Fibroblast of skin of right quadriceps (primary cell): ENCODE data around the gene COPS4.
"Not testable (repeated sequence)": the region's sequence is repeated elsewhere in the genome, so short reads cannot be mapped to it uniquely, and the experiment has no call there.

ENCODE experiments used
- DNase-seq: peaks from one replicate; pipeline ENCODE4 v3.0.0-alpha.2; 2013

Gene COPS4

DNA sequence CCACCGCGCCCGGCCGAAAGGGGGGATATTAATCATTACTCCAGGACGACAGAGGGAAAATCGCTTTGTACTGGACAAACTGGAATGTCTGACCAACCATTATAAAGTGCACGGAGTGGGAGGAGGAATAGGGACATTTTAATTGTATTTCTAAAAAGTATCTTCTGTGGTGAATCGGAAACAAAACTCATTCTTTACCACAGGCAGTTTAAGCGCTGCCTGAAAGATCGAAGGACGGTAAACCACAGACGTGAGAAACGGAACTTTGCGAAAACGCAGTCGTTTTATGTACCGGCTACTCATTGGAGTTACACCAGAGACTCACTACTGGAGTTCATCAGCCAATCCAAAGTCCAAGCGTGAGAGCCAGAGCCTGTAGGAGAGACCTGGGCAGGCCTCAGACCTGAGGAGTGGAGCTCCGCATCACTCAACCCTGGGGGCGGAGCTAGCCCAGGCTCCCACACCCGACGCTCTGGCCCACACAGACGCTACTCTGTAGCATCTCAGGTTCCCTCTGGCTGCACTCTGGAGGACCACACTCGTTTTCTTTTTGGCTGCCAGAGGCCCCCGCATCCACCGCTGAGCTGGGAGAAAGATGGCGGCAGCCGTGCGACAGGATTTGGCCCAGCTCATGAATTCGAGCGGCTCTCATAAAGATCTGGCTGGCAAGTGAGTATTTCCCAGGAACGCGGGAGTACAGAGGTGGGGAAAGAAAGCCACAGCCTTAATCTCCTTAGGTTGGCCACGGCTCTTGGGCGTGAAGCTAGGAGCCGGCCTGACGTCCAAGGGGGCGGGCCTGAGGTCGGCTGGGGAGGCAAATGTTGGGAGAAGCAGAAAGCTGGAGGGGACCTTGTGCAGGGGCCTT, at the start of gene COPS4:
TSS of gene COPS4 (plus strand) at position 554 of the 865 bp plus-strand sequence. CDS start at position 596, 42 bp downstream.
- DNase-seq, result peak; percentile 100

DNA sequence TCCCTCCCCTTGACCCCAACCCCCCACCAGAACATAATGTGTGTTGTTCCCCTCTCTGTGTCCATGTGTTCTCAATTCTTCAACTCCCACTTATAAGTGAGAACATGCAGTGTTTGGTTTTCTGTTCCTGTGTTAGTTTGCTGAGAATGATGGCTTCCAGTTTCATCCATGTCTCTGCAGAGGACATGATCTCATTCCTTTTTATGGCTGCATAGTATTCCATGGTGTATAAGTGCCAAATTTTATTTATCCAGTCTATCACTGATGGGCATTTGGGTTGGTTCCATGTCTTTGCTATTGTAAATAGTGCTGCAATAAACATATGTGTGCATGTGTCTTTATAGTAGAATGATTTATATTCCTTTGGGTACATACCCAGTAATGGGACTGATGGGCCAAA, 47.5 kb upstream of the COPS4 start:
- not testable (repeated sequence) for DNase-seq

DNA sequence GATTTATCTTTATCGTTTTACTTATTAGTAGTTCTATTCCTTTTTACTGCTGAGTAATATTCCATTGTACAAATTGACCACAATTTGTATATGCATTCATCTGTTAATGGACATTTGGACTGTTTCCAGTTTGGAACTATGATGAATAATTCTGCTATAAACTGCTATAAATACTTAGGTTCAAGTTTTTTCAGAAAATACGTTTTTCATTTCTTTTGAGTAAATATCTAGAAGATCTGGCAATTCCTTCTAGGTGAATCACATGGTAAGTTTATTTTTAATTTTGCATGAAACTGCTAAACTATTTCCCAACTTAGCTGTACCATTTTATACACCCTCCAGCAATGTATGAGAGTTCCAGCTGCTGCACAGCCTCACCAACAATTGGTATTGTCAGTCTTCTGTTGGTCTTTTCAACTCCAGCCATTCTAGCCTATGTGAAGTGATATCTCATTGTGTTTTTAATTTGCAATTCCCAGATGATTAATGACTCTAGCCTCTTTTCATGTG, 46.6 kb upstream of the COPS4 start:
- peak; percentile 91 for DNase-seq

DNA sequence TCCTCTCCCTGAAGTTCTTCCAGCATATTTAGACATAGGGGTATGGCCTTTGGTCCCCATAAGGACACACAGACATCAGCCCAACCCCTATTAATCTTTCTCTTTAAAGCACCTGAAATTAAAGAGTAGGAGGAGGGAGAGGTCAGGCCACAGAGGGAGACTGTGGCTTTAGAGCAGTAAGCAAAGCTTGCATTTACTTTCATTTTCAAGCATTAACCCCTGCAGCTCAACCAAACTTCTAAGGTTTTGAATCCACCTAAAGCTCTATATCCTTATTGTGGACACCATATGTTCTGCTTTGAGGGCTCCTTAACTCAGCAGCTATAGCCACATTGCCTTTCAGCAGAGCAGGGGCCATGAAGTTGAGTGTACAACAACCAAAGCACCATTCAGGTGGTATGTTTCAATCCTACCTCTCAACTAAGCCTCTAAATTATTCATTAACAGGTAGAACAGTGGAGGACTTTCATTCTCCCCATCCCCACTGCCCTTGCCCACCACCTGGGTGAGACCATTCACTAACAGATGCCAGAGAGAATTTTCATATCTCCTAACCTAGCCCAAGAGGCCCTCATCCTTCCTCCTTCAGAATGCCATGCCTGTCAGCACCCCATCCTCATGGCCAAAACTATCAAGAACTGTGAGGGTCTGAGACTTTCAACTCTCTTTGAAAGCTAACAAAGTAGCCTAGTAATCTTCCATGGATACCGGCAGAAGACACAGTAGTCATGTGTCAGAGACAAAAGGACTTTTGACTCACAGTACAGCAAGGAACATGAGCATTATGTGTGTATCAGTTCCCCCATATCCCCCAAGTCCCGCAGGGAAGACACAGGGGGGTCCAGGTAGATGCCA, 45.2 kb upstream of the COPS4 start:
- DNase-seq, result no peak

DNA sequence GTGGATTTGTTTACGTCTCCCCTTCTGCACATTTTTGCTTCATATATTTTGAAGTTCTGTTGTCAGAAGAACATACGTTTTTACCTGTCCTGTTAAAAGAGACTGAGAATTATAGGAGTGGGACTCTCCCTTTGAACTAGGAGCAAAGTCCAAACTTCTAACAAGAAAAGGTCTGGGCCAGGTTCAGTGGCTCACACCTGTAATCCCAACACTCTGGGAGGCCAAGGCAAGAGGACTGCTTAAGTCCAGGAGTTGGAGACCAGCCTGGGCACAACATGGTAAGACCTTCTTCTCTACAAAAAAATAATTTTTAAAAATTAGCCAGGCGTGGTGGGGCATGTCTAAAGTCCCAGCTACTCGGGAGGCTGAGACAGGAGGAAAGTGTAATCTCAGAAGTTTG, 40.1 kb upstream of the COPS4 start:
- no peak for DNase-seq

DNA sequence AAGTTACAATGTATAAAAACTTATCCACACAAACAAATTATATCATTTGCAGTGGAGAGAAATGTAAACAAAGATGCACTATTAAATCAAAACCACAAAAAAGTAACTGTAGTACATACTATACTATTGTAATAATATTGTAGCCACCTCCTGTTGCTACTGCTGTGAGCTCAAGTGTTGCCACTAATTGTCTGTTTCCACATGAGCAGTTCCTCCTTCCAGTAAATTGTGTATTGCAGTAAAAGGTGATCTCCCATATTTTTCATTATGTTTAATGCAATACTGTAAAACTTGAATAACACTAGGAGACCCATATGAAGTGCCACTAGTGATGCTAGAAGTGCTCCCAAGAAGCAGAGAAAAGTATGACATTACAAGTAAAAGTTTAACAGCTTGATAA, 36.1 kb upstream of the COPS4 start:
- no peak for DNase-seq

DNA sequence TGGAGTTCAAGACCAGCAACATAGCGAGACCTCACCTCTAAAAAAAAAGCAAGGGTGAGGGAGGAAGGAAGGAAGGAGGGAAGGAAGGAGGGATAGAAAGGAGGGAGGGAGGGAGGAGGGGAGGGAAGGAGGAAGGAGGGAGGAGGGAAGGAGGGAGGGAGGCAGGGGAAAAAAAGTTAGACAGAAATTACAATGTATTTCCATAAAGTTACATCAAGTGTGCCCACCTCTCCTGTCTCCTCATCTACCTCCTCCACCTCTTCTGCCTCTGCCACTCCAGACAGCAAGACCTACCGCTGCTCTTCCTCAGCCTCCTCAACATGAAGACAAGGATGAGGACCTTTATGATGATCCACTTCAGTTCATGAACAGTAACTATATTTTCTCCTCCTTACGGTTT, 32.7 kb upstream of the COPS4 start:
- no peak for DNase-seq

DNA sequence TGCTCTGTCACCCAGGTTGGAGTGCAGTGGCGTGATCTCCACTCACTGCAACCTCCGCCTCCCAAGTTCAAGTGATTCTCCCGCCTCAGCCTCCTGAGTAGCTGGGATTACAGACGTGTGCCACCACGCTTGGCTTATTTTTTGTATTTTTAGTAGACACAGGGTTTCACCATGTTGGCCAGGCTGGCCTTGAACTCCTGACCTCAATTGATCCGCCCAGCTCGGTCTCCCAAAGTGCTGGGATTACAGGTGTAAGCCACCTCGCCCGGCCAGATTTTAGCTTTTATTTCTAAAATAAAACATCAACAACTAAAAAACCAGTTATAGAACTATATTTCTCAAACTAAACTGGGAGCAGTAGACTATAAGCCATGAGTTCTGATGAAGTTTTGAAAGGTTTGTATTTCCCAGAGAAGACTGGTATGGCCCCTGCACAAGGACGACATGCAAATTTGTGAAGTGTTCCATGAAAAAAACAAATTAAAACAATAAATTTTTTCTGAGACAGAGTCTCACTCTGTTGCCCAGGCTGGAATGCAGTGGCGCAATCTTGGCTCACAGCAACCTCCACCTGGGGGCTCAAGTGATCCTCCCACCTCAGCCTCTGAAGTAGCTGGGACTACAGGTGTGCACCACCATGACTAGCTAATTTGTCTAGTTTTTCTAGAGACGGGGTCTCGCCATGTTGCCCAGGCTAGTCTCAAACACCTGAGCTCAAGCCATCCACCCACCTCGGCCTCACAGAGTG, 31.8 kb upstream of the COPS4 start:
- DNase-seq, result not testable (repeated sequence)

DNA sequence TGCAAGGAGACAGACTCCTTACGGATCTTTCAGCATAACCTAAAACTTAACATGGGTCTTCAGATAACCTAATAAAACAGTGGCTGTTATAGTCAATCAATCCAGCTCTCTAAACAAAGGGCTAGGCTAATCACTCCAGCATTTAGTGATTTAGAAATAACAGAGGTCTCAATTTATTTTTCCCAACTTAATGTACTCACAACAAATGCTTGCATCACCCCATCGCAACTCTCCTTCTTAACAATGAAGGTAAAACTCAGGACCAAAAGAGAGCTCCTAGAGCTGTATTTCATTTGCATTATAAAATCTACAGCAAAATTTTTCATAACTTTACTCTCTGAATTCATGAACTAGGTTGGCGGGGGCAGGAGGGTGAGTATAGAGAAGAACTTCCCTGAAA, 25.5 kb upstream of the COPS4 start:
- no peak for DNase-seq

DNA sequence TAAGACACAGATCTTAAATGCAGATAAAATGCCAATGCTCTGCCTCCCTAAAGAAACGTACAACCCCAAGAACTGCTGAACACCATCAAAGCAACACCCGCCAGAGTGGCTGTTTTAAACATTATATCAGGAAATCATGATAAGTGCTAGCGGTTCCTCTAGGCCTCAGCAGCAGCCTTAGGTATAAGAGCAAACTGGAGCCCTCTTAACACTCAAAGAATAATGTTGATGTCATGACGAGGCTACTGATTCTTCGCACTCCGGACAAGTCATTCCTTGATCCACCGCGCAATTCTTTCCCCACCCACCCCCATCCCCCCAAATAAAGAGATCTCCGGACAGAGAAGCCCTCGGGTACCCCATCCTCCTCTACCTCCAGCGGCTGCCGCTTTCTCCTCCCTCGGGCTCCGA, 24.9 kb upstream of the COPS4 start:
- peak; percentile 34 for DNase-seq

DNA sequence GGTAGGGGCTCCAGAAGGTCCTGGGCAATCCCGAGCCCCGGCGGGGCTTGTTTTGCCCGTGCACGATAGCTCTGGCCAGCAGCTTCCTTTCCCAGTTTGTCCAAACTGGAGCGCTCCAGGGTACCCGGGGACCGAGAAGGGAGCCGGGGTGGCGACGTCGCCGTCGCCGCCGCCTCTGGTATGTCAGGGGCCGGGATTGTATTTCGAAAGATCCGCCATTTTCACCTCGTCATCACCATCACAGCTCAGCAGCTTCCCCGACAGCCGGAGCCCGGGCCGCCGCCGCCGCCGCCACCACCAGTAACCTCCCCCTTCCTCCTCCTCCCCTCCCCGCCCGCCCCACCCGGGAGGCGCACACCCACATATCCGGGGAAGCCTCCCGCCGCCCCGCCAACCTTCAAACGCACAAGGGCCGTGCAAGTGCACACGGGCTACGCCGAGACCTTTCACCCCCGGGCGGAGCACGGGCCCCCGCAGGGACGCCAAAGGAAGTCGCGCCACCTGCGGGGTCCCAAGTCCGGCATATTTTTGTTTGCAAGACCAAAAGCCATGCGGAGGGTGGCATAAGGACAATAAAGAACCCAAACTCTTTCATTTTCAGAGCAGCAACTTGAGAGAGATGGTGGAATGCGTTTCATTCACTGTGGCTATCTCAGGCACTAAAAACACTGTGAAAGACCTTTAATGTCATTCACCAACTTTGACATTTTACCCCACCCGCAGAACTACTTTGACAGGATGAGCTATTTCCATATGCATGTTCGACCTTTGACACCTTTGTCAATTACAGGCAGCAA, 24.3 kb upstream of the COPS4 start, which contains the start of gene LIN54:
TSS of gene LIN54 (minus strand) at position 302 of the 797 bp plus-strand sequence. CDS start 25,979 bp downstream, outside the sequence.
- DNase-seq, result peak; percentile 73

DNA sequence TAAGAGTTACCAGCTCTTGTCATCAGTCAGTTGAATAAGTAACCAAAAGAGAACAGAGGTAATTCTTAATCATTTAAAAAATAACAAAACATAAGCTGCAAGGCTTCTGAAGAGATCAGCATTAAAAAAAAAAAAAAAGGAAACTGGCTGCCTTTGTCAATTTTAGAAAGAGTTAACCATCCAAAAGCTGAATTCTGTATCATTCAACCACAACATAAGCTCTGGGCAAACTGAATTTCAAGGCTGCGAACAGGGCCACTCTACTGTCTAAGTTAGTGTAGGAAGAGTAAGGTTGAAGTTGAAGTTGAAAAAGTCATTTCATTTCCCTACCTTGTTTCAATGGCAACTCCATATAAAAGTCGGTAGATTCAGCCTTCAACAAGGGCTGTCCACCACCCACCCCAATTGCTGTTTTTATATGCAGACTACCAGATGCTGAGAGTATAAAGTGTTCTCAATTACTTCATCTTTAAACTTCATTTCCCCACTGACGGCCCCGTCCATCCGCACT, 23.2 kb upstream of the COPS4 start:
- DNase-seq, result no peak

DNA sequence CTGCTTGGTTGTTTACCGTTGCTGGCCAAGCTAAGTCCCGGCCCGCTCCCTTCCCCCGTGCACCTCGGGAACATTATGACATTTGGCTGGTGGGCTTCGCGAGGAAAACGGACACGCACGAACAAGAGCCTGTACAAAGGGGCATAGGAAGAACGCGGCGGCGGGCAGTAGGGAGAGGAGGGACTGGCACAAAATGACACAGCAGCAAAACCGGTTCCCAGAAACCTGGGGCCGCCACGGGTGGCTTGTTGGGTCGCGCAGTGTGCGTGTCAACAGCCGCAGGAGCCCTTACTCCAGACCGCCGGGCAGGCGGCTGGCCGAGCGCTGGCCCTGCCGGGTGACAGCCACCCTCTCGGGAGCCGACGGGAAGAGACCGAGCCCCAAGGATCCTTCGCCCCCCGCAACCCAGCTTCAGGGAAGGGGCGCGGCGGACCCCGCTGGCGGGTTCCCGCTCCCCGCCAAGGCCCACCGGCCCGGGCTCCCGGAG, 22.7 kb upstream of the COPS4 start:
- DNase-seq, result peak; percentile 10

DNA sequence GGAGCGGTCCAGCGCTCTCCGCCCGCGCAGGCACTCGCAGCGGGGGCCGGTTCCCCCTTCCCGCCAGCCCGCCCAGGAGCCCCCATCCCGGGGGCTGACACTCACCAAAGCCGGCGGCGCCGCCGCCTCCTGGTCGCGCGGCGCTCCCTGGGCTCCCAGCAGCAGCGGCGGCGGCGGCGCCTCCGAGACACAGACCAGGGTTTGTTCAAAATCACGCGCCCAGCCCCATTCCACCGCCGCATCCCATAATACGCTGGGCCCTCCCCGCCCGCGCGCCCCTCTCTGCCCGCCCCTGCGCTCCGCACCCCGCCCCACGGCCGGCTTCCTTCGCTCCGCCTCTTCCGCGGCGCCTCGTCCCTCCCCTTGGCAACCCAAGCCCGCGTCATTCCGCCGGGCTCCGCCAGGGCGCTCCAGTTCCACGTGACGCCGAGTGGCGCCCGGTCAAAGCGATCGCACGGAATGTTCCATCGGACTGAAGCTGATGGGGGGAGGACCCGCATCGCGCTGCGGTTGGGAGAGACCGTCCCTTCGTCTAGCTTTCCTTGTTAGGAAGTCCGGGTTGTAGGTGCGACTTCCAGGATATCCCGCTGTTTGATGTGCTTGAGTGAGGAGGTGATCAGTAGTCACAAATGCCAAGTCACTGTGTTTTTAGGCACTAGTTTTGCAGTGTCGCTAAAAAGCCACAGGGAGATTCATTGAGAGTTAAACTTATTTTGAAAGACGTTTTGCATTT, 22.1 kb upstream of the COPS4 start:
- DNase-seq, result peak; percentile 99

DNA sequence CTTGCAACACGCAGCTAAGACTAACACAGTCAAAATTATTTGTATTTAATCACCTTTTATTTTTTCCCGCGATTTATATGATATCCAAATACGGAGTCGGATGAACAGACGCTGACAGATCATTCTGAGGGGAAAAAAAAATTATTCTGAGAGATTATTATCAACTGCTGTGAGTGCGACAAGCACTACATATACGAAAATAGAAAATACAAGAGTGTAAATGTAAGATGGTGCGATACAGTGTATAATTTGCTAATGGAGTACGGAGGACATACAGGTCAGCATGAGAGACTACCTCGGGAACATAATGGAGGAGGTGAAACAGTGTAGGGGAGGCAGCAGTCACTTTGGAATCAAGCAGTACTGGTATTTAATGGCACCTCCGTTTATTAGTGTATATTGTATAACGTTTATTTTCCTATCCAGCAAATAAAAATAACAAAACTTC, 21.5 kb upstream of the COPS4 start:
- DNase-seq, result no peak

DNA sequence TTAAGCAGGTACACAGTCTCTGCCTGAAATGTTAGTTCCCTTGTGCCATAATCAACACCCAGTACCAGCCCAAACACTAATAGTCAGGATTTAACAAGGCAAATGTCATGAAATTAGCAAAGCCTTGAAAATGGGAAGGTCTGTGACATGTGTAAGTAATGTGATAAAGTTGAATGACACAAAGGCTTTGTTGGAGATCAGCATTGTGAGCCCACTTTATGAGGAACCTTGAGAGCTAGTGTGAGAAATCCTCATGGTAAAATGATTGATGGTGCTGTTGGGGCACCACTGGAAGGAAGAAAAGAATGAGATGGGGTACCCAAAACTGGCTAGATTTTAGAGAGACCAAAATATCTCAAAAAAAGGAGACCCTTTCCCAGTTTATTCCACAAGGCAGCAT, 21.1 kb upstream of the COPS4 start:
- no peak for DNase-seq

DNA sequence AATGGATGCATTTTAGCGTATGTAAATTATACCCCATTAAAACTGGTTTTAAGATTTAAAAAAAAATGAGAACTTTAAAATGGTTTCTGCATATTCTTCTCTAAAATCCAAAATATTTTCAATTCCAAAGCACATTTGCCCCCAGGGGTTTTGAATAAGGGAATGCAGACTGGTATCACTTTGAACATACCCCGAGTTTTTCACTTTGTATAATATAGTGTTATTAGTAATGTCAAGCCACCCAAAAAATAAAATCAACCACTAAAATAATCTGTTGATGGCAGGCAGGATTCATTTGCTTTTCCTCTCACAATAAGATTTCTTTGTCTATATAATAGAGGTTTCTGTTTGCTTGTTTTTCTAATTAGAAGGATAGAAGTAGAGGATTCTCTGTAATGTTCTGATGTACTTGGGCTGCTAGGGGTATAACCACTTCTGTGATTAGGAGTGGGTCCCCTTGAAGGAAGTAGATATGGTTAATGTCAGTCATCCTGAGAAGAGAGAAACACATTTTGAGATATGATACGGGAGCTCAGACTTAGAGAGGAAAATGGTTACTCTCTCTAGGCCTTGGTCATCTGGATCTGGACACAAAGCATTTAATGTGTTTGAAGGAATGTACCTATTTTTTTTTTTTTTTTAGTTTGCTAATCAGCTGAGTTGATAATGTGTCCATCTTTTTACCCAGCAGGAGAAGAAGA, 15.0 kb upstream of the COPS4 start:
- no peak for DNase-seq

DNA sequence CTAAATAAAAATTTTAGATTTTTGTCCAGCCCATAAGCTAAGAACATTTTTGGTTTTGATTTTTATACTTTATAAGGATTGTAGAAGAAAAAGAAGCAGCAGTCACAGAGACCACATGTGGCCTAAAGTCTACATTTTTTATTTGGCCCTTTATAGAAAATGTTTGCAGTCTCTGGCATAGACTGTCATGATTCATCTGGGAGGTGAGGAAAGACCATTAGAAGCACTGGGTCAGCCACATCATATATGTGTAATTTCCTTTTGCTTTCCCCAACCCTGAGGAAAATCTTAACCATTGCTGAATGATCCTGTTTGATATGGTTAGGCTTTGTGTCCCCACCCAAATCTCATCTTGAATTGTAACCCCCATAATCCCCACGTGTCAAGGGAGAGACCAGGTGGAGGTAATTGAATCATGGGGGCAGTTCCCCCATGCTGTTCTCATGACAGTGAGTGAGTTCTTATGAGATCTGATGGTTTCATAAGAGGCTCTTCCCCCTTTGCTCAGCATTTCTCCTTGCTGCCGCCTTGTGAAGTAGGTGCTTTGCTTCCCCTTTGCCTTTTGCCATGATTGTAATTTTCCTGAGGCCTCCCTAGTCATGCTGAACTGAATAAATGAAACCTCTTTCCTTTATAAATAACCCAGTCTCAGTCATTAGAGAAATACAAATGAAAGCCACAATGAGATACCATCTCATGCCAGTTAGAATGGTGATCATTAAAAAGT, 12.1 kb upstream of the COPS4 start:
- DNase-seq, result peak; percentile 65

DNA sequence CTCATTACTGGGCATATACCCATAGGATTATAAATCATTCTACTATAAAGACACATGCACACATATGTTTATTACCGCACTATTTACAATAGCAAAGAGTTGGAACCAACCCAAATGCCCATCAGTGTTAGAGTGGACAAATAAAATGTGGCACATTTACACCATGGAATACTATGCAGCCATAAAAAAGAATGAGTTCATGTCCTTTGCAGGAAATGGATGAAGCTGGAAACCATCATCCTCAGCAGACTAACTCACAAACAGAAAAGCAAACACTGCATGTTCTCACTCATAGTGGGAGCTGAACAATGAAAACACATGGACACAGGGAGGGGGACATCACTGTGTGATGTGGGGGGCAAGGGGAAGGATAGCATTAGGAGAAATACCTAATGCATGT, 11.4 kb upstream of the COPS4 start:
- not testable (repeated sequence) for DNase-seq
